AG09319 (cell line): ENCODE measurements around the gene SNX25.

Source experiments
- DNase-seq: peaks from one replicate; pipeline ENCODE4 v3.0.0-alpha.2; 2010; ENCODE audit warnings: low read depth; ENCODE audit errors: extremely low read depth
- CTCF ChIP-seq: IDR thresholded peaks from 2 replicates; pipeline ENCODE4 v1.5.1; 2011; ENCODE audit warnings: low read depth, mild to moderate bottlenecking, inconsistent platforms, low read length, moderate library complexity

The SNX25 gene

GRCh38 chr4:185278716-185279115 is 69.3 kb downstream of the SNX25 start:
- no peak for TF ChIP-seq CTCF
- DNase-seq: no peak

- no peak for DNase-seq
- no peak for TF ChIP-seq CTCF
Observed at GRCh38 chr4:185280608-185281007, 71.2 kb downstream of the SNX25 start.

- no peak for DNase-seq
- TF ChIP-seq CTCF: no peak
Observed at GRCh38 chr4:185282968-185283367, 73.6 kb downstream of the SNX25 start.

GRCh38 chr4:185283723-185284122 is 74.3 kb downstream of the SNX25 start:
- no peak for TF ChIP-seq CTCF
- DNase-seq: no peak

- no peak for DNase-seq
- TF ChIP-seq CTCF: no peak
Observed at GRCh38 chr4:185285632-185286393, 76.4 kb downstream of the SNX25 start.

GRCh38 chr4:185286571-185286970 is 77.2 kb downstream of the SNX25 start:
- TF ChIP-seq CTCF: no peak
- no peak for DNase-seq

GRCh38 chr4:185287031-185287430 is 77.6 kb downstream of the SNX25 start:
- no peak for DNase-seq
- TF ChIP-seq CTCF: no peak
